Measurements from ENCODE around the gene CHRNA4. TPM values are rescaled to one million over a fixed set of nuclear protein-coding genes. Genes with fewer than 3 reads are reported as not detected.

CHRNA4 gene
- total RNA-seq: not detected
- long read RNA-seq, donor 1: 0 reads
- long read RNA-seq, donor 2: 0 reads

GRCh38 chr20:63360850-63361518 is at the start of gene CHRNA4:
Gene CHRNA4, minus strand, starts transcription at chr20:63361349. Its CDS starts 184 bp downstream, at chr20:63361165.
- no peak for TF ChIP-seq CTCF (IDR thresholded peaks at IDR 0.05)
- no peak for DNase-seq
- Histone ChIP-seq H3K4me3 (no peak within 1 kb of the TSS), H3K9me3 (no peaks in the 10 kb centered on the region), H3K4me1 (ENCODE audit: low read depth) (no peaks in the 10 kb centered on the region), H3K36me3 (ENCODE audit: low read depth) (no peaks in the 10 kb centered on the region)
- intact Hi-C loops (cut with DNase I, micrococcal nuclease): no loop called here
- no peak for ATAC-seq

- H3K4me3 ChIP-seq: no peak overlapping the region
- ATAC-seq: no peak
- intact Hi-C loops (cut with DNase I, micrococcal nuclease): no loop called here
Observed at GRCh38 chr20:63409834-63410435, 48.8 kb upstream of the CHRNA4 start.

GRCh38 chr20:63409066-63409833 is 48.1 kb upstream of the CHRNA4 start:
- Histone ChIP-seq H3K4me1 (ENCODE audit: low read depth) (no peaks in the 10 kb centered on the region), H3K4me3 (no peak overlapping the region), H3K9me3 (no peaks in the 10 kb centered on the region), H3K36me3 (ENCODE audit: low read depth) (no peaks in the 10 kb centered on the region)
- ATAC-seq: no peak
- no peak for TF ChIP-seq CTCF (IDR thresholded peaks at IDR 0.05)
- DNase-seq: no peak
- intact Hi-C loops (cut with DNase I, micrococcal nuclease): no loop called here

More at GRCh38 chr20:63409834-63410435, 48.8 kb upstream of the CHRNA4 start:
- no peaks in the 10 kb centered on the region for H3K4me1 ChIP-seq (ENCODE audit: low read depth)
- TF ChIP-seq CTCF (IDR thresholded peaks at IDR 0.05): no peak
- no peak for DNase-seq
- no peaks in the 10 kb centered on the region for H3K9me3 ChIP-seq
- H3K36me3 ChIP-seq (ENCODE audit: low read depth): no peaks in the 10 kb centered on the region

GRCh38 chr20:63408684-63409046 is 47.5 kb upstream of the CHRNA4 start:
- DNase-seq (no peak), ATAC-seq (no peak)
- H3K4me3 ChIP-seq: no peak overlapping the region
- no peak for TF ChIP-seq CTCF (IDR thresholded peaks at IDR 0.05)
- no peaks in the 10 kb centered on the region for H3K4me1 ChIP-seq (ENCODE audit: low read depth)
- H3K9me3 ChIP-seq: no peaks in the 10 kb centered on the region
- H3K36me3 ChIP-seq (ENCODE audit: low read depth): no peaks in the 10 kb centered on the region
- intact Hi-C loops (cut with DNase I, micrococcal nuclease): no loop called here

- intact Hi-C loops (cut with DNase I, micrococcal nuclease): no loop called here
- Histone ChIP-seq H3K4me3 (no peak overlapping the region), H3K4me1 (ENCODE audit: low read depth) (no peaks in the 10 kb centered on the region), H3K36me3 (ENCODE audit: low read depth) (no peaks in the 10 kb centered on the region), H3K9me3 (no peaks in the 10 kb centered on the region)
- DNase-seq (no peak), ATAC-seq (no peak)
- no peak for TF ChIP-seq CTCF (IDR thresholded peaks at IDR 0.05)
Observed at GRCh38 chr20:63407928-63408683, 47.0 kb upstream of the CHRNA4 start.

All from mucosa of descending colon (tissue), 3 donors.